ENCODE measurements around the gene CYYR1.

- TF ChIP-seq CTCF (conservative IDR thresholded peaks at IDR 0.05; ENCODE audit: low read length), result no peak
- no peak for TF ChIP-seq EZH2phosphoT487 (IDR thresholded peaks at IDR 0.05; ENCODE audit: borderline replicate concordance, low read depth, low read length)
These were observed 119.8 kb downstream of the CYYR1 start for GRCh38 chr21:26453267-26453666.
